ENCODE data around the gene GALNT9.

- TF ChIP-seq CTCF (IDR thresholded peaks at IDR 0.05 in 2 of 3, conservative IDR thresholded peaks at IDR 0.05 in 1 of 3; ENCODE audit: borderline replicate concordance in 1 of 3, insufficient read depth in 1 of 3, low read depth in 2 of 3, low read length in 2 of 3) (no peak), MAX (IDR thresholded peaks at IDR 0.05) (no peak), ZNF274 (IDR thresholded peaks at IDR 0.05; ENCODE audit: low read depth, low read length) (no peak), SP1 (IDR thresholded peaks at IDR 0.05; ENCODE audit: low read depth) (no peak), YY1 (IDR thresholded peaks at IDR 0.05; ENCODE audit: extremely low read depth, insufficient replicate concordance, low read depth, low read length) (no peak), POLR2A (IDR thresholded peaks at IDR 0.05; ENCODE audit: borderline replicate concordance, extremely low read depth, insufficient read depth, insufficient read length) (no peak), RAD21 (IDR thresholded peaks at IDR 0.05; ENCODE audit: low read depth) (no peak), SIN3A (IDR thresholded peaks at IDR 0.05; ENCODE audit: low read depth) (no peak), JUND (IDR thresholded peaks at IDR 0.05) (no peak), POLR2AphosphoS5 (IDR thresholded peaks at IDR 0.05; ENCODE audit: low read depth, low read length) (no peak), EZH2phosphoT487 (IDR thresholded peaks at IDR 0.05; ENCODE audit: borderline replicate concordance) (no peak)
These were observed 82.2 kb downstream of the GALNT9 start for GRCh38 chr12:132246997-132247717.

Data from HCT116 (cell line).